CD4-positive, alpha-beta T cell (primary cell): ENCODE results near the gene CNDP2. TPM values are rescaled to one million over a fixed set of nuclear protein-coding genes. Genes with fewer than 3 reads are reported as not detected.

Experiments
- ATAC-seq: fragments of 200-7000 bp; cut with Tn5 transposase; one replicate; pipeline ENCODE4 v1.10.0; 2022; ENCODE audit warnings: mild to moderate bottlenecking; ENCODE audit not compliant: poor library complexity
- CTCF ChIA-PET: fragments of 350-600 bp; sonication (Branson Sonifier 250); formaldehyde crosslinking; loops from one replicate; lab custom pipeline; 2021; ENCODE audit warnings: antibody characterized with exemption, inconsistent platforms; lab: Charles Lee
- POLR2A ChIA-PET: fragments of 350-600 bp; sonication (Branson Sonifier 250); formaldehyde crosslinking; loops from one replicate; lab custom pipeline; 2021; ENCODE audit warnings: antibody characterized with exemption, inconsistent platforms; lab: Charles Lee
- DNase-seq, 14 experiments: peaks; one replicate each; pipeline ENCODE4 v3.0.0-alpha.2; 2013 to 2020; ENCODE audit warnings: mixed read lengths in 2 of 14
- H3K27ac ChIP-seq, 2 donors: one replicate each; pipeline versions ENCODE4 v1.5.1 to v1.7.0; 2013; ENCODE audit warnings: low read length in 2 of 2, low read depth in 1 of 2, mild to moderate bottlenecking in 1 of 2
- H3K27me3 ChIP-seq, 2 experiments: 1 replicate in 1 of 2; 2 replicates in 1 of 2; pipeline versions ENCODE4 v1.6.1 to v1.7.0; 2013; ENCODE audit warnings: low read length in 2 of 2, control low read depth in 1 of 2, mild to moderate bottlenecking in 1 of 2, moderate library complexity in 1 of 2; ENCODE audit not compliant: insufficient read depth in 2 of 2, control insufficient read depth in 1 of 2
- H3K36me3 ChIP-seq: one replicate; pipeline ENCODE4 v1.6.1; 2013; ENCODE audit warnings: low read length, control low read depth; ENCODE audit not compliant: insufficient read depth
- H3K4me1 ChIP-seq: one replicate; pipeline ENCODE4 v1.6.1; 2013; ENCODE audit warnings: low read length, control low read depth; ENCODE audit not compliant: insufficient read depth
- H3K4me3 ChIP-seq: one replicate; pipeline ENCODE4 v1.5.1; 2013; ENCODE audit warnings: mild to moderate bottlenecking, low read length, moderate library complexity
- H3K9me3 ChIP-seq, 2 experiments: 1 replicate in 1 of 2; 2 replicates in 1 of 2; pipeline versions ENCODE4 v1.6.1 to v1.7.0; 2013; ENCODE audit warnings: low read length in 2 of 2, mild to moderate bottlenecking in 2 of 2, control low read depth in 1 of 2, moderate library complexity in 1 of 2; ENCODE audit not compliant: control insufficient read depth in 1 of 2, insufficient read depth in 1 of 2
- H3K27ac Mint-ChIP-seq: one replicate; pipeline ENCODE4 v1.8.0; 2020; ENCODE audit warnings: mixed read lengths
- H3K27me3 Mint-ChIP-seq: one replicate; pipeline ENCODE4 v1.8.0; 2021; ENCODE audit warnings: mixed read lengths
- H3K36me3 Mint-ChIP-seq: one replicate; pipeline ENCODE4 v1.8.0; 2021; ENCODE audit warnings: low read depth, mixed read lengths
- H3K4me1 Mint-ChIP-seq: one replicate; pipeline ENCODE4 v1.8.0; 2021; ENCODE audit warnings: low read depth, mixed read lengths
- H3K4me3 Mint-ChIP-seq: one replicate; pipeline ENCODE4 v1.8.0; 2020; ENCODE audit warnings: mild to moderate bottlenecking, mixed read lengths
- H3K9me3 Mint-ChIP-seq: one replicate; pipeline ENCODE4 v1.8.0; 2020; ENCODE audit warnings: mixed read lengths
- CTCF ChIP-seq: fragments of 200-600 bp; IDR thresholded peaks from one replicate; pipeline ENCODE4 v1.8.0; 2022; ENCODE audit warnings: antibody characterized with exemption, mild to moderate bottlenecking
- intact Hi-C, 2 experiments: fragments of 100-400 bp; cut with DNase I in 1 of 2; cut with micrococcal nuclease in 1 of 2; formaldehyde crosslinking; loops; one replicate each; pipeline versions ENCODE4 v1.15.1 to v1.9.0; 2023 to 2025; cut with DNase I, micrococcal nuclease
- total RNA-seq, 174 experiments: library from RNA in 2 of 174; stranded (reverse) in 2 of 174; gene quantifications; one replicate each; pipeline ENCODE4 v1.2.3 and lab custom pipeline; 2021 to 2026

Gene CNDP2
- total RNA-seq, 2 experiments from 2014 or later, result 75.5 to 75.7 TPM

GRCh38 chr18:74533666-74534065, 37.5 kb downstream of the CNDP2 start:
- TF ChIP-seq CTCF, result no peak
- Mint-ChIP-seq H3K27ac (no peak overlapping the region), H3K36me3 (no peaks in the 10 kb centered on the region), H3K4me1 (no peaks in the 10 kb centered on the region), H3K9me3 (no peaks in the 10 kb centered on the region), H3K4me3 (no peak overlapping the region), H3K27me3 (peaks cover 10% of the 10 kb centered on the region)
- H3K36me3 ChIP-seq, result no peaks in the 10 kb centered on the region
- H3K4me3 ChIP-seq, result no peak overlapping the region
- DNase-seq (no peak), ATAC-seq (no peak)
- peaks cover 0 to 6% of the 10 kb centered on the region in 2 experiments for H3K27me3 ChIP-seq
- no peaks in the 10 kb centered on the region for H3K4me1 ChIP-seq
- ChIA-PET POLR2A (no interaction called here), CTCF (no interaction called here)
- intact Hi-C loops, result no loop called here
- H3K9me3 ChIP-seq, result peaks cover 0 to 6% of the 10 kb centered on the region in 2 experiments
- no peak overlapping the region for H3K27ac ChIP-seq

DNA sequence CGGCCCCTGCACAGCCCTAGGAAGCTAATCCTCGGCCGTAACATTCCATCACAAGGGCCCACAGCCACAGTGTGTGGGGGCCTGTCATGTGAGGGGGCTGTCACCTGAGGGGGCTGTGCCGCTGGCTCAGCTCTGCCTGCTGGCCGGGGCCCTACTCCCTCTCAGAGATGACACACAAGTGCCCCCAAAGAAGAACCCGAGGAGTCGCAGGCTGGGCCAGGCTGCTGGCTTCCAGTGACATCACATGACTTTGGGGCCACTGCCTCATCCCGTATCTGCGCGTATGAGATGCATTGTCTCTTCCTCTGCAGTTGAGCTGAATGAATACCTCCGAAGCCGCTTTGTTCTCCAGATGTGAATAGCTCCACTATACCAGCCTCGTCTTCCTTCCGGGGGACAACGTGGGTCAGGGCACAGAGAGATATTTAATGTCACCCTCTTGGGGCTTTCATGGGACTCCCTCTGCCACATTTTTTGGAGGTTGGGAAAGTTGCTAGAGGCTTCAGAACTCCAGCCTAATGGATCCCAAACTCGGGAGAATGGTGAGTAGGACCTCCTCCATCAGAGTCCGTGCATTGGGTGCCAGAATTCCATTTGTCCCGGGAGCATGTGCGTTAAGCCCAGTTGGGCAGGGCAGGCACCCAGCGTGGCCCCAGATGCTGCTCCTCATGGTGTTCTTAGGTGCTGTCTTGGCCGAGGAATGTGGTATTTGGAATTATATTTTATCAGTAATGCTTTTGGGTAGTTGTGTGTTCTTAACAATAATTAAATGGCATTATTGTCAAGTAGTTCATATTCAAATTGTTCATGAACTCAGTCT, 38.2 kb downstream of the CNDP2 start, which contains the start of gene CNDP1:
CNDP1 (plus strand) TSS at position 351 of the 820 bp plus-strand sequence; CDS start at position 519, 168 bp downstream.
- no peak within 1 kb of the TSS for H3K27ac ChIP-seq
- H3K27me3 ChIP-seq, result peaks cover 0 to 8% of the 10 kb centered on the region in 2 experiments
- H3K9me3 ChIP-seq, result peaks cover 0 to 6% of the 10 kb centered on the region in 2 experiments
- no peak for TF ChIP-seq CTCF
- H3K36me3 ChIP-seq, result no peaks in the 10 kb centered on the region
- H3K4me3 Mint-ChIP-seq, result no peak within 1 kb of the TSS
- ATAC-seq (no peak), DNase-seq (no peak)
- no peaks in the 10 kb centered on the region for H3K36me3 Mint-ChIP-seq
- peaks cover 5% of the 10 kb centered on the region for H3K27me3 Mint-ChIP-seq
- H3K27ac Mint-ChIP-seq, result no peak within 1 kb of the TSS
- ChIA-PET POLR2A (no interaction called here), CTCF (no interaction called here)
- no peaks in the 10 kb centered on the region for H3K9me3 Mint-ChIP-seq
- H3K4me1 Mint-ChIP-seq, result no peaks in the 10 kb centered on the region
- intact Hi-C loops, result no loop called here
- H3K4me3 ChIP-seq, result no peak within 1 kb of the TSS
- H3K4me1 ChIP-seq, result no peaks in the 10 kb centered on the region

GRCh38 chr18:74534981-74535649, 39.0 kb downstream of the CNDP2 start:
- peaks cover 5% of the 10 kb centered on the region for H3K27me3 Mint-ChIP-seq
- TF ChIP-seq CTCF, result no peak
- H3K36me3 Mint-ChIP-seq, result no peaks in the 10 kb centered on the region
- H3K36me3 ChIP-seq, result no peaks in the 10 kb centered on the region
- peaks cover 0 to 6% of the 10 kb centered on the region in 2 experiments for H3K9me3 ChIP-seq
- POLR2A ChIA-PET, result no interaction called here
- no peaks in the 10 kb centered on the region for H3K4me1 Mint-ChIP-seq
- H3K27ac Mint-ChIP-seq, result no peak overlapping the region
- H3K4me3 ChIP-seq, result no peak overlapping the region
- H3K4me3 Mint-ChIP-seq, result no peak overlapping the region
- H3K4me1 ChIP-seq, result no peaks in the 10 kb centered on the region
- no peaks in the 10 kb centered on the region for H3K9me3 Mint-ChIP-seq
- CTCF ChIA-PET, result no interaction called here
- DNase-seq (no peak), ATAC-seq (no peak)
- peaks cover 0 to 6% of the 10 kb centered on the region in 2 experiments for H3K27me3 ChIP-seq
- no peak overlapping the region for H3K27ac ChIP-seq
- intact Hi-C loops, result no loop called here
